ENCODE measurements around the gene KIF3B. TPM values are rescaled to one million over a fixed set of nuclear protein-coding genes. Genes with fewer than 3 reads are reported as not detected.

KIF3B gene
- total and polyA plus RNA-seq, 10 of the 15 experiments (the other 5 are each of a cell fraction or from before 2014, with no cell fraction given) = 7.4 to 37.3 (median 25.9) TPM

GRCh38 chr20:32285082-32285620 is 7.7 kb downstream of the KIF3B start (continued):
- TF ChIP-seq PML (IDR thresholded peaks at IDR 0.05; ENCODE audit: low read length) = 0 out of 2 replicates have a peak, but pooled peaks have one; percentile 53
- 0 out of 2 replicates have a peak, but pooled peaks have one; percentile 26 for TF ChIP-seq ZNF384 (IDR thresholded peaks at IDR 0.05; ENCODE audit: borderline replicate concordance, low read depth, low read length)
- no peak for TF ChIP-seq ZBTB11 (CRISPR knock-in tag; IDR thresholded peaks at IDR 0.05)
- no peak for TF ChIP-seq TARDBP (IDR thresholded peaks at IDR 0.05; ENCODE audit: borderline replicate concordance)

- WGBS (ENCODE audit: insufficient coverage, insufficient replicate concordance, low lambda C conversion rate, missing lambda C conversion rate) = 0% methylated on average over 4 of the region's 4 CpGs
- H3K4me3 ChIP-seq = peak overlapping the region; percentile 54
- H2AFZ ChIP-seq (ENCODE audit: control insufficient read depth, low read depth, low read length) = peak overlapping the region; percentile 64
- DNase-seq (ENCODE audit: low read depth, low spot score) (peak; percentile 84), FAIRE-seq (peak; percentile 93), ATAC-seq (peak; percentile 85)
- CTCF ChIA-PET = interaction anchor here (0.5 to 2.5 kb wide), 22 partner anchors 9 to 386 kb away, joined by 3 to 12 read pairs (median 4); partner anchors contain the start of gene ASXL1
- peak overlapping the region; percentile 73 for H3K4me2 ChIP-seq (ENCODE audit: control insufficient read depth, insufficient read depth)
- no peaks in the 10 kb centered on the region for H4K20me1 ChIP-seq (ENCODE audit: control insufficient read depth, insufficient read depth)
- RAD21 ChIA-PET (ENCODE audit: unreplicated experiment) = interaction anchor here (0.9 to 2.8 kb wide), 24 partner anchors 9 to 366 kb away, joined by 3 to 28 read pairs (median 4); partner anchors contain the start of genes ASXL1 and KIF3B
- peaks cover 31% of the 10 kb centered on the region for H3K4me1 ChIP-seq (ENCODE audit: control insufficient read depth, insufficient read depth, low read length)
- intact Hi-C loops (cut with micrococcal nuclease; ENCODE audit: unreplicated experiment) = loop anchor here (5.0 kb wide), 1 partner anchor 78 kb away; the partner anchor contains the start of genes PLAGL2 and POFUT1
- H3K79me2 ChIP-seq (ENCODE audit: control insufficient read depth, insufficient read depth, low read length) = peaks cover 63% of the 10 kb centered on the region
- POLR2A ChIA-PET = interaction anchor here (0.6 to 3.5 kb wide), 14 partner anchors 8 to 222 kb away, joined by 3 to 38 read pairs (median 5); partner anchors contain the start of genes ASXL1 and KIF3B
- H3K36me3 ChIP-seq (ENCODE audit: control insufficient read depth in 2 of 2, insufficient read depth in 2 of 2, low read length in 1 of 2) = peaks cover 0 to 7% of the 10 kb centered on the region in 2 experiments; a peak in 3 of 4 replicates
- H3K9me3 ChIP-seq (replicated peaks; ENCODE audit: control insufficient read depth, insufficient read depth, low read length) = no peaks in the 10 kb centered on the region; the same call in 2 of the 3 replicates
- H3K27ac ChIP-seq (ENCODE audit: control insufficient read depth, insufficient read depth) = peak overlapping the region; percentile 92
- in situ Hi-C loops (cut with MboI) = no loop called here
- no TSS peak for BruUV-seq (replicated peaks)
- H3K27me3 ChIP-seq (replicated peaks in 1 of 2; ENCODE audit: control insufficient read depth in 2 of 2, insufficient read depth in 2 of 2, low read length in 1 of 2) = no peaks in the 10 kb centered on the region
- peak overlapping the region; percentile 55 for H3K9ac ChIP-seq (ENCODE audit: control insufficient read depth, insufficient read depth, low read length)
- SMC1A ChIA-PET (ENCODE audit: uncharacterized antibody, unreplicated experiment) = interaction anchor here (0.6 to 3.0 kb wide), 31 partner anchors 9 to 602 kb away, joined by 3 to 26 read pairs (median 4); partner anchors contain the start of genes ASXL1 and KIF3B
- TF ChIP-seq TAF1 (IDR thresholded peaks at IDR 0.05; ENCODE audit: borderline replicate concordance, low read depth, low read length) = 0 out of 2 replicates have a peak, but pooled peaks have one; percentile 51
- TF ChIP-seq CREM (IDR thresholded peaks at IDR 0.05; ENCODE audit: low read depth) = 0 out of 2 replicates have a peak, but pooled peaks have one; percentile 31
- TF ChIP-seq E4F1 (IDR thresholded peaks at IDR 0.05; ENCODE audit: borderline replicate concordance, partially characterized antibody) = no peak
- TF ChIP-seq MLLT1 (IDR thresholded peaks at IDR 0.05) = 0 out of 2 replicates have a peak, but pooled peaks have one; percentile 15
- TF ChIP-seq CBFB (IDR thresholded peaks at IDR 0.05; ENCODE audit: low read depth) = 0 out of 2 replicates have a peak, but pooled peaks have one; percentile 38
- TF ChIP-seq MAX (IDR thresholded peaks at IDR 0.05; ENCODE audit: low read depth, low read length) = no peak
- peak; percentile 62; the same call in 1 of the 2 replicates for TF ChIP-seq MXI1 (IDR thresholded peaks at IDR 0.05; ENCODE audit: low read depth, low read length)
- peak; percentile 61; the same call in 1 of the 2 replicates for TF ChIP-seq BACH1 (IDR thresholded peaks at IDR 0.05; ENCODE audit: borderline replicate concordance)
These were observed 8.3 kb downstream of the KIF3B start for GRCh38 chr20:32285621-32286371.
